Testis (tissue), 2 donors: ENCODE data around the gene IQCC.

Experiments used
- POLR2A ChIP-seq: fragments of 450-650 bp; IDR thresholded peaks from one replicate; pipeline ENCODE4 v1.6.1; 2017; ENCODE audit warnings: antibody characterized with exemption, mild to moderate bottlenecking, moderate library complexity
- TF ChIP-seq, protein P1 (sequence below), 3 experiments: fragments of 450-650 bp in 2 of 3; fragments of 200-600 bp in 1 of 3; sonication (generic) in 1 of 3; IDR thresholded peaks; one replicate each; pipeline ENCODE4 v1.5.1; 2016 to 2019; ENCODE audit warnings: antibody characterized with exemption in 3 of 3, mild to moderate bottlenecking in 2 of 3, moderate library complexity in 1 of 3

DNA sequence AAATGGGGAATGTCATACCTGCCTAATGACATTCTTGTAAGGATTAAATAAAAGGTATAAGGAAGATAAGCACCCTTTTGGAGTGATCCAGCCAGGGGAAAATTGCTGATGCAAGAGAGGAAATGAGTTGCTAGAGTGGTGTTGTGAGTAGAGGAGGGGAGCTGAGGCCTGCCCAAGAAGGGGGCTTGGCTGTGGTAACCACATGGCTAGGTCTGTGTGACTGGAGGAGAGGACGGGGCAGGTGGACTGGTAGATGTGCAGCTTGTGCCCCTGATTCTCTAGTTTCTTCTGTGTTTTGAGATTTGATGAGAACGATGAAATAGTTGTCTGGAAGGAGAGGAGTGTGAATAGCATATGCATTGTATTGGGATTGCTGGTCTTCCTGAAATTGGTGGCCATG, 19.4 kb upstream of the IQCC start:
- TF ChIP-seq, protein P1, sequence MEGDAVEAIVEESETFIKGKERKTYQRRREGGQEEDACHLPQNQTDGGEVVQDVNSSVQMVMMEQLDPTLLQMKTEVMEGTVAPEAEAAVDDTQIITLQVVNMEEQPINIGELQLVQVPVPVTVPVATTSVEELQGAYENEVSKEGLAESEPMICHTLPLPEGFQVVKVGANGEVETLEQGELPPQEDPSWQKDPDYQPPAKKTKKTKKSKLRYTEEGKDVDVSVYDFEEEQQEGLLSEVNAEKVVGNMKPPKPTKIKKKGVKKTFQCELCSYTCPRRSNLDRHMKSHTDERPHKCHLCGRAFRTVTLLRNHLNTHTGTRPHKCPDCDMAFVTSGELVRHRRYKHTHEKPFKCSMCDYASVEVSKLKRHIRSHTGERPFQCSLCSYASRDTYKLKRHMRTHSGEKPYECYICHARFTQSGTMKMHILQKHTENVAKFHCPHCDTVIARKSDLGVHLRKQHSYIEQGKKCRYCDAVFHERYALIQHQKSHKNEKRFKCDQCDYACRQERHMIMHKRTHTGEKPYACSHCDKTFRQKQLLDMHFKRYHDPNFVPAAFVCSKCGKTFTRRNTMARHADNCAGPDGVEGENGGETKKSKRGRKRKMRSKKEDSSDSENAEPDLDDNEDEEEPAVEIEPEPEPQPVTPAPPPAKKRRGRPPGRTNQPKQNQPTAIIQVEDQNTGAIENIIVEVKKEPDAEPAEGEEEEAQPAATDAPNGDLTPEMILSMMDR (IDR thresholded peaks at IDR 0.05), result no peak
- no peak for TF ChIP-seq POLR2A
